Measurements from ENCODE around the gene ZNF282.
A peak's percentile ranks its signal among the peaks of the same experiment; 100 is the strongest.

ZNF282 gene

GRCh38 chr7:149261829-149262617 is 66.7 kb downstream of the ZNF282 start, which contains the start of gene ZNF783 (continued):
- no peak for TF ChIP-seq PRDM2 (tag by site-specific recombination; IDR thresholded peaks at IDR 0.05; ENCODE audit: borderline replicate concordance)
- TF ChIP-seq CTCF (tag by site-specific recombination; IDR thresholded peaks at IDR 0.05): 0 out of 2 replicates have a peak, but pooled peaks have one; percentile 15
- TF ChIP-seq ZBTB44 (tag by site-specific recombination; IDR thresholded peaks at IDR 0.05): 0 out of 2 replicates have a peak, but pooled peaks have one; percentile 29
- no peak; the same call in 1 of the 2 replicates for TF ChIP-seq KLF7 (tag by site-specific recombination; IDR thresholded peaks at IDR 0.05; ENCODE audit: borderline replicate concordance)
- no peak for TF ChIP-seq ZNF26 (tag by site-specific recombination; IDR thresholded peaks at IDR 0.05)
- TF ChIP-seq ZNF843 (tag by site-specific recombination; IDR thresholded peaks at IDR 0.05): no peak
- TF ChIP-seq ZNF596 (tag by site-specific recombination; IDR thresholded peaks at IDR 0.05): peak; percentile 47; the same call in 1 of the 2 replicates
- 0 out of 2 replicates have a peak, but pooled peaks have one; percentile 25 for TF ChIP-seq KLF8 (tag by site-specific recombination; IDR thresholded peaks at IDR 0.05)
- peak; percentile 85 for TF ChIP-seq ZSCAN30 (tag by site-specific recombination; IDR thresholded peaks at IDR 0.05)
- no peak for TF ChIP-seq ZNF664 (tag by site-specific recombination; IDR thresholded peaks at IDR 0.05)
- peak; percentile 32; the same call in 1 of the 2 replicates for TF ChIP-seq ZIC2 (tag by site-specific recombination; IDR thresholded peaks at IDR 0.05)
- no peak for TF ChIP-seq ZNF768 (tag by site-specific recombination; IDR thresholded peaks at IDR 0.05)
- TF ChIP-seq ZEB2 (tag by site-specific recombination; IDR thresholded peaks at IDR 0.05): 0 out of 2 replicates have a peak, but pooled peaks have one; percentile 46
- no peak for TF ChIP-seq ZNF10 (tag by site-specific recombination; IDR thresholded peaks at IDR 0.05)
- TF ChIP-seq ZNF174 (tag by site-specific recombination; IDR thresholded peaks at IDR 0.05): no peak
- TF ChIP-seq ZBTB17 (tag by site-specific recombination; IDR thresholded peaks at IDR 0.05): no peak
- no peak for TF ChIP-seq ZNF18 (tag by site-specific recombination; IDR thresholded peaks at IDR 0.05)
- no peak for TF ChIP-seq ZNF416 (tag by site-specific recombination; IDR thresholded peaks at IDR 0.05)
- no peak for TF ChIP-seq ZSCAN5A (tag by site-specific recombination; IDR thresholded peaks at IDR 0.05)
- no peak for TF ChIP-seq ZNF366 (tag by site-specific recombination; conservative IDR thresholded peaks at IDR 0.05)
- 0 out of 2 replicates have a peak, but pooled peaks have one; percentile 33 for TF ChIP-seq KLF10 (tag by site-specific recombination; IDR thresholded peaks at IDR 0.05)
- no peak for TF ChIP-seq ZNF391 (tag by site-specific recombination; IDR thresholded peaks at IDR 0.05; ENCODE audit: borderline replicate concordance, low read depth)
- TF ChIP-seq ZNF223 (tag by site-specific recombination; IDR thresholded peaks at IDR 0.05): no peak
- no peak for TF ChIP-seq ZNF701 (tag by site-specific recombination; IDR thresholded peaks at IDR 0.05)
- peak; percentile 40; the same call in 1 of the 2 replicates for TF ChIP-seq YY1 (tag by site-specific recombination; IDR thresholded peaks at IDR 0.05)

All from HEK293 (cell line).